GM15510 (cell line): ENCODE measurements around the gene KLF15.

Experiments used
- POLR2A ChIP-seq: IDR thresholded peaks from 3 replicates; pipeline ENCODE4 v1.6.1; 2011; ENCODE audit warnings: borderline replicate concordance; ENCODE audit not compliant: insufficient read length; ENCODE audit errors: extremely low read depth

KLF15 gene

DNA sequence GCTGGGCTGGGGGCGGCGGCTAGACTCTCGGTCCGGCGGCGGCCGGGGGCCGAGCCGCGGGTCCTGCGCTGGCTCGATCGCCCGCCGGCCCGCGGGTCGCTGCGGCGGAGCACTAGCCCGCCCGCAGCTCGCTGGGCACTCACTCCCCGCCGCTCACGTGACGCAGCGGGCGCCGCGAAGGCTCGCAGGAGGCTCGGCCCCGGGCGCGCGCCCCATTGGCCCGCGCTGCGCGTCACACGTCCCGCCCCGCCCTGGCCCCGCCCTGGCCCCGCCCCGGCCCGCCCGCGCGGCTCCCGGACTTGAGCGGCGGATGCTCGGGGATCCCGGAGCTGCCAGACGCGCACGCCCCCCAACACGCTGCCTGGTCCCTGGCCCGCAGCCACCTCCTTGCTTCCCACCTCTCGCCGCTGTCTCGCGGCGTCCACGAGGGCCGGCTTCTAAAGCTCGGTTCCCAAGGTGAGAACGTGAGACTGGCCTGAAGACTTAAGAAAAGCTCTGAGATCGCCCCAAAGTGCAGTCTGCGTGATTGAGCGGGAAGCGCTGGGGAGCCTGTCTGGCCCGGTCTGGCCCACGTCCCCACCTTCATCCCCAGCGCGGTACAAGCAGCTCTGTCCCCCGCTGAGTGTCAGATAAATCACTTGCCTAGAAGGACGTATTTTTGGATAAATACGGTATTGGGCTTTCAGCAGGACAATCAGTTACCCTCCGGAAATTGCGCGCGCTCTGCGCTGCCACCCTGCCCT, at the start of gene KLF15:
KLF15 (minus strand) TSS at position 114 of the 743 bp plus-strand sequence. CDS start 4,486 bp downstream, outside the sequence.
- no peak for TF ChIP-seq POLR2A

DNA sequence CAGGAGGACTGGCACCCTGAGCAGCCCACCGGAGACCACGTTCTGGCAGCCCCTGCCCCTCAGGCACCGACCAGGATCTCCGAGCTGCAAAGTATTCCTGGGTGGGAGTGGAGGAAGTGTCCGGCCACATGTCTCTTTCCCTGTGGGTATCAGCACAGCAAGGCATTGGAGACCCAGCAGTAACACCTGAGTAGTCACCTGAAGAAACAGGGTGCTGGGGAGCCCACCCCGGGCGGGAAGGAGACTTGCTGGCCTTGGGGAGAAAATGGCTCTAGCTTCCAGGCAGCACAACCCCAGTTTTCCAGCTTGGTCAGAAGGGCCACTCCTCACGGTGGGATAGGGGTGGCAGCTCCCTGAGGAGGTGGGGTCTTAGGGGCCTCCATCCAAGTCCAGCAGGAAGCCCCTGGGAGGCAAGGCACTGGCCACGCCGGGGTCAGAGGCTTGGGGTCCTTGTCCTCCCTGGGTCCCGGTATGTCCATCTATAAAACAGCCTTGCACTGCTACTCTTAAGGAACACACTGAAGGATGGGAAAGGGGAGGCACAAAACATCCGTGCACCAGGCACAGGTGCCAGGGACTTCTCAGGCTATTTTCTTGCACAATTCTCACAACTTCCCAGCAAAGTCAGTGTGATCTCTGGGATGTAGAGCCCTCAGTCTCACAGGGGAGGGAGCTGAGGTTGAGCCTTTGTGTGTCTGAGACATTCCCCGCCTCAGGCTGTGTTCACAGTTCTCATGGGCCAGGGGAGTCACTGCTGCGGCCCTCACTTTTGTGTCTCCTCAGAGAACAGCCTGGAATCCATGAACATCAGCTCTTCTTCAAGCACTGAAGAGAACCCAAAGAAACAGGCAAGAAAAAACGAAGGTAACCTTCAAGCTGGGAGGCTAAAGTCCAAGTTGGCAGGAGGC, 49.4 kb upstream of the KLF15 start:
- TF ChIP-seq POLR2A = no peak

DNA sequence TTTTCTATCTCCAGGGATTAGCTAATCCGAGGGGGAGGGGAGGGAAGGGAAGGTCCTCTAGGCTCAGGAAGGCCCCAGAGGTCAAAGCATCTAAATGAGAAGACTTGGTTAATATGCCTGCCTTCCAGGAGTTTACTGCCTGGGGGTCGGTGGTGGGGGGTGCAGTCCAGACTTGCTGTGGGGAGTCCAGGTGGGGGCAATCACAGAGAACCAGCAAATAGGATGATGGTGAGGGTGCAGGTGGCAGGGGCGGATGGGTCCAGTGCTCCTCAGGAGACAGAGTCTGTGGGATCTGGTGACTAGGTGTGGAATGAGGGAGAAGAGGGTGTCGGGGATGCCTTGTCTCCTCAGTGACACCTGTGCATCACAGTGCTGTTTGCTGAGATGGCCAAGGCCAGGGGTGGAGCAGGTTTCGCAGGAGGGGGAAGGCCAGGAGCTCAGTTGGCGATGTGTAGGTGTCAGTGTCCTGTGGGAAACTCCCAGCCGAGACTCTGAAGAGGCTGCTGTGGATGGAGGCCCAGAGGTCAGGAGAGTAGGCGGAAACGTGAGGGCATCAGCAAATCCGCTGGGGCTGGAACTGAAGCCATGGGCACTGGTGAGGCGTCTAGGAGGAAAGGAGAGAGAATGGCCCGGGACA, 45.6 kb upstream of the KLF15 start:
- TF ChIP-seq POLR2A = no peak

DNA sequence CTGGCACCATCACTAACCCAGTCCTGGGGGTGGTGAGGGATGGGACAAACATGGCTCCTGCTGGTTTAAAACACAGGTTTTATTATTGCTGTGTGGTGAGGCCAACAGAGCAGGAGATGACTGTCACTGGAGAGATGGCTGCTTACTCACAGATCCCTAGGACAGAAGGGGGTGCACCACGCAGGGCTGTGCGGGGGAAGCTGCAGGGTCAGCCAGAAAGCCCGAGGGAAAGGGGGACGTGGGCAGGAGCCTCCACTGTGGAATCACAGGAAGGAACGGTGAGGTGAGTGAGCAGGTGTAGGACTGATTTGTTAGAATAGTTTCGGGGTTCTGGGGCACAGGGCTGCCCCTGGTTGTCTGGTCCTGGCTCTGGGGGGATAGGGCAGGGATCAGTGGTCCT, 45.0 kb upstream of the KLF15 start:
- TF ChIP-seq POLR2A = no peak

DNA sequence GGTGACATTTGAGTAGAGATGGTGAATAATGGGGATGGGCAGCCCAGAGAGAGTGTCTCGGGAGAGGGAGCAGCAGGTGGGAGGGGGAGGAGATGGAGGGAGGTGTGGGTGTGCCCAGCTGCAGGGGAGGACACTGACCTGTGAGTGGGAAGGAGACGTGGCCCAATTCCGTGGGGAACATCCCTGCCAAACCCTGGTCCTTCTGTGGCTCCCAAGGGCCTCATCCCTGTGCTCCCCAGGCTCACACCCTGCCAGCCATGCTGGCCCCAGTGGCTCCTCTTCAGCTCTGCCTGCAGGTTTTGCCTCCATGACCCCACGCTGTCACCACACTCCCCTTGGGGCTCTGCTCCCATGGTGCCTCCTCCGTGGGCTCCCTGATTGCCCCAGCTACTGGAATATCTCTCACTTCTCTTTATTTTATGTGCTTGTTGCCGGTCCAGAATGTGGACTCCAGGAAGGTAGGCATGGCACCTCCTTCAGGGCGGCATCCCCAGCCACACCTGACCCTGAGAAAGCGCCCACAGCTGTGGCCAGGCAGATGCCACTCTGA, 44.5 kb upstream of the KLF15 start:
- TF ChIP-seq POLR2A = no peak

DNA sequence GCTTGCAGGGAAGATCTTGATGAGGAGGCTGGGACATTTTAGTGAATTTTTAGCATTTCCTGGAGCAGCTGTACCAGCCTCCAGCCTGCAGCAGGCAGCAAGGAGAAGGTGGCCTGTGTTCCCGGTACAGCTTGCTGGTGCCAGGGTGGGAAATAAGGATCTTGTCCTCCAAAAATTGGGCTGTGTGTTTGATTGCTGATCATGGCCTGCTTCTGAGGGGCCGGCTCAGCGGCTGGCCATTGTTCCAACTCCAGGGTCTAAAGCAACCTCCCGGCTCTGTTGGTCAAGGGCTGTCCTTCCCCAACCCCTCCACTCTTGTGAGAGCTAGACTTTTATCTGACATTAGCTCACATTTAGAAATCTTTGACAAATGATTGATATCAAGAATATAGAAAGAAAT, 42.5 kb upstream of the KLF15 start:
- TF ChIP-seq POLR2A = no peak

DNA sequence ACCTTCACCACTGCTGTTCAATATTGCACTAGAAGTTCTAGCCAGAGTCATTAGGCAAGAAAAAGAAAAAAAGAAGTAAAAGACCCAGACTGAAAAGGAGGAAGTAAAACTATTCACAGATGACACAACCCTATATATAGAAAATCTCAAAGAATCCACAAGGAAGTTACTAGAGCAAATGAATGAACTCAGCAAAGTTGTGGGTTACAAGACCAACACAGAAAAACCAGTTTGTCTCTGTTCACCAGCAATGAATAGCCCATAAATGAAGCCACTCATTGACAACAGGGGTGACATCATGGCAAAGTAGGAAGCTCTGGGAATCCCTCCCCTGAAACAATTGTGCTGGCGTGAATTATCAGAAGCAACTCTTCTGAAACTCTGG, 42.1 kb upstream of the KLF15 start:
- no peak for TF ChIP-seq POLR2A

DNA sequence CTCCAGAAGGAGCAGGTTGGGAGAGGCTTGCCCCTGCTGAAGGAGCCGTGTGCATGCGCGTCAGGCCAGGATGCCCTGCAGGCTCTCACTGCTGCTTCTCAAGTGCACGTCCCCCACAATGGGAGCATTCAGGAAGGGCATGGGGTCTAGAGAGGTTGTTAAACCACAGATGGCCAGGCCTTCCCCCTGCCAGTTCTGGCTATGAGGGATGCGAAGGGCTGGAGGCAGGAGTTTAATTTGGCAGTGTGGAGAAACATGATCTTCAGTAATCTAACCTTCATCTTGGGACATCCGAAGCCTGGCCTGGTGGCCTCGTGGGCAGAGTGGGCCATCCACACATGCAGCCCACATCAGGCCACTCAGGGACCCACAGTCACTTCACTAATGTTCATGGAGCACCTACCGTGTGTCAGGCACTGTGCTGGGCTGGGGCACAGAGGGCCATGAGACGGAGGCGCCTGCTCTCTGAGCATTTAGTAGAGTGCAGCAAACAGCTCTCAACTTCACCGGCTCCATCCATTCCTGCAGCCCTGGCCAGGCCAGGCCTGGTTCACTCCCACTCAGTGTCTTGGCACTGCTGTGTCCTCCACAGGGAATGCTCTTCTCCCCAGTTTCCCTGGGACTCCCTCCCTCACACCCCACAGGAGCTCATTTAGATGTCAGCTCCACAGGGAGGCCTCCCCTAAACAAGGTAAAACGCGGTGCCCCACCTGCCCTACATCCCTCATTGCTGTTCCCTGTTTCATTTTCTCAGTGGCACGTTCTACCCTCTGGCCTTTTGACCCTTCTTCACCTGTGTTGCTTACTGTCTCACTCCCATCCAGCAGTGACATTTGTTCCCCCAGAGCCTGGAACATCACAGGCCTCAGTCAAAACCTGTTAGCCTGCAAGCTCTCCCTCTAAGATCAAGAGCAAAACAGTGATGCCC, 41.5 kb upstream of the KLF15 start:
- TF ChIP-seq POLR2A = no peak

DNA sequence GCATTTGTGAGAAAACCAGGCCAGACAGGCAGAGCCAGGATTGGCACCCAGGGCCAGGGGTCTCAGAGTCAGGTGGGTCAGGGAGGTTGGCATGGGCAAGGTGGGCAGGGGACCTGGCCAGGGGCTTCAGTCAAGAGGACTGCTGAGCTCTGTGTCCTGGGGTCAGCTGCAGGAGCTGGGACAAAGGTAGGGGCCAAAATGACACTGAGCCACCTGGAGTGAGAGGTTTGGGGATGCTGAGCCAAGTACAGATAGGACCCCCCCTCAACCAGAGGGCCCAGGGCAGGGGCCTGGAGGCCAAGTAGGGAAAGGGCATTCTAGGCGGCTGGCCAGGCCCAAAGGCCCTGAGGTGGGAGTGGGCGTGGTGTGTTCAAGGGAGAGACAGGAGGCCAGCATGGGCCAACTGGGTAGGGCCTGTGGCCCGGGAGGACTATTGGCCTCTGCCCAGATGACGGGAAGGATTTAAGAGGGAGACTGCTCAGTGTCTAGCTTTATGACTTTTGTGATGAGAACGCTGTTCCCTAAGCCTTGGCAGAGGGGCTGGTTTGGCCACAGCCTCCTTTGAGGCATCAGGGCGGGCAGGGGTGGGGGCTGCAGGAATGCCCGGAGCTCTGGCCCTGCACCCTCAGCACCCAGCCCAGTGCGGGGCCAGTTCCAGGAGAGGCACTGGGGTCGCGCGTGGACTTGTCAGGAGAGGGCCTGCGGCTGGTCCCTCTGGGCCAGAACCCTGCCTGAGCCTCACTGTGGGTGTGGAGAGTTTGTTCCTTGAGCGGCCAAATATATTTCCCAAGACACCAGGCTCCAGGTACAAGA, 40.6 kb upstream of the KLF15 start:
- TF ChIP-seq POLR2A = no peak

DNA sequence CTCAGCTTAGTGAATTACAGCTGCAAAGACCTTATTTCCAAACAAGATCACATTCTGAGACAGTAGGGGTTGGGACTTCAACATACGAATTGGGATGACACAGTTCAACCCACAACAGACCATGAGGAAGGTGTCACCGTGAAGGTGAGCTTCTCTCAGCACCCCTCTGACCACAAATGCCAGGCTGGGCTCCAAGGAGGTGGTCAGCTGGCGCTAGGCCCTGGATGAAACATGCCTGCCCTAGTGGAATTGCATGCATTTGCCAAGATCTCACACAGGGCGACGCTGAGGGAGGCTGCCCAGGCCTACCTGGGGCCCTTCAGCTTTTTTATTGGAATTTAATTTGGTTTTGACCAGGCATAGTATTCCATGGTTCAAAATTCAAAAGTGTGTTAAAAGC, 39.3 kb upstream of the KLF15 start:
- no peak for TF ChIP-seq POLR2A

DNA sequence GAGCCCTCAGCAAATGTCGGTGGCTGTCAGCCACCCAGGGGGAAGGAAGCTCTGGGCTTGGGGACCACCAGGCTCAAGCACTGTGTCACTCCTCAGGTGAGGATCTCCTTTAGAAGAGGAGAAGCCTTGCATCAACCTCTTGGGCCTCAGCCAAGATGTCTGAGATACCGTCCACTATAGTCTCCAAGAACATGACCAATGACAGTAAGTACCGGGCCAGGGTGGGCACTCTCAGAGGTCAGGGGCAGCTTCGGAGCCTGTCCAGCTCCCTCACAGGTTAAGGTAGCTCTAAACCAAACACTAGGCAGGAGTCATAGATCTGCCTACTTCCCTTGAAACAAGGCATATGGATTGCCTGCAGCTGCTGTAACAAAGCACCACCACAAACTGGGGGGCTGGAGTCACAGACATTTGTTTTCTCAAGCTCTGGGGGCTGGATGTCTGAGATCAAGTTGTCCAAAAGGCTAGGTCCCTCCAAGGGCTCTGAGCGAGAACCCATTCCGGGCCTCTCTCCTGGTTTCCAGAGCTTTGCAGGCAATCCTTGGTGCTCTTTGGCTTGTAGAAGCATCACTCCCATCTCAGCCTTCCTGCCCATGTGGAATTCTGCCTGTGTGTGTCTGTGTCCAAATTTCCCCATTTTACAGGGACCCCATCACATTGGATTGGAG, 38.8 kb upstream of the KLF15 start:
- no peak for TF ChIP-seq POLR2A

DNA sequence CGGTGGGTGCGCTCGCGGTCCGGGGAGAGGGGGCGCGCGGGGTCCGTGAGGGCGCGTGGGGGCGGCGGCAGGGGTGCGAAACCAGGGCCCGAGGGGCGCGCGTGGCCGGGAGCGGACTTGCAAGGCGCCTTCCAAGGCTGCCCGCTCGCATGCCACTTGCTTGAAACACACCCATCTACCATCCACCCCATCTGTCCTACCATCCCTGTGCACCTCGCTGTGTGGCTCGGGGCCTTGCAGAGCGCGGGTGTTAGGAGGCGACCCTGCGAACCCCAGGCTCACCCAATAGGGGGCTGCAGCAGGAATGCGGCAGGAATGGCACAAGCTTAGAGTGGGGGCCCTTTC, 37.7 kb upstream of the KLF15 start:
- no peak for TF ChIP-seq POLR2A

DNA sequence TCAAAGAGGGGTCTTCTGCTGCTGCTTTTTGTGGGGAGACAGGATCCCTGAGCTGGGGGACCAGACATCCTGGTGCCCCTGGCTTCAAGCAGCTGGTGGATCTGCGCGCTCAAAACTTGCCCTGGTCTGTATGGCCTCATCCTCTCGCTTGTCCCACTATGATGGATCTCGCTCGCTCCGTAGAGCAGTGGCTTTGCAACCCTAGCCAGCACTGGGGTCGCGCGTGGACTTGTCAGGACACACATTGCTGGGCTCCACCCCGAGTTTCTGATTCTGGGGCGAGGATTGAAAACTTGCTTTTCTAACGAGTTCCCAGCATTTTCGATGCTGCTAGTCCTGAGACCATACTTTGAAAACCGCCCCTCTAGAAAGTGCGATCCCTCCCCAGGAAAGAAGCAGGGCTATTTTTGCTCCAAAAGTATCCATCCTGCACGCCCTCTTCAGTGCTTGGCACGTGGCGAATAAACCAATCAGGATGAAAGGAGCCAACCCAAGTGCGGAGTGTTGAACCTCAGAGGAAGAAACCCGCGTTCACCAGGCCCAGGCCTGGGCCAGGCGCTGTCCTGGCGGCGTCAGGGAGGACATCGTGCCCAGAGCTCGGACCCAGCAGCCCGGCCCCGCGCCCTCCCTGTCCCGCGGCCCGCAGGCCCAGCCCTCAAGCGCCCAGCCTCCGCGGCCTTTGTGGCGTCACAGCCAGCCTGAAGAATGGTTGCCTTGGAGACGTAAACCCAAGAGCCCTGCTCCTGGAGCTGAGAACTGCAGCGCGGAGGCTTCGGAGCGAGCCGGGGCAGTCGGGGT, 37.2 kb upstream of the KLF15 start, which contains the start of gene CFAP100:
CFAP100 (plus strand) TSS at position 731 of the 798 bp plus-strand sequence. CDS start 1,092 bp downstream, outside the sequence.
- no peak for TF ChIP-seq POLR2A

DNA sequence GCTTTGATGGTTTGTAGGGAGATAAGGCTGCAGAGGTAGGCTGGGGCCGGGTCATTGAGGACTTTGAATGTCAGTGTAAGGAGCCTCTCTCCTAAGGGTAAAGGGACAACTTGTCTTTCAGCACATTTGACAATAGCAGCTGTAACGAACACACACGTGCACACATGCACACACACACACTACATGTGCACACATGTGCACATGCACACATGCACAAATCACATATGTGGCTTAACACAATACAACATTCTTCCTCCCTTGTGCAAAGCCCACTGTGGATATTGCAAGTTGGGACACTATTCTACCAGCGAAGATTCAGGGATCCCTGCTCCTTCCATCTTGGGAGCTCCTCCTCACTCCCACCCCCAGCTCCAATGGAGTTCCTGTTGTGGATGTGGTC, 36.4 kb upstream of the KLF15 start:
- no peak for TF ChIP-seq POLR2A
